Esophagus muscularis mucosa (tissue), 4 donors: ENCODE results near the gene USH1G. TPM values are rescaled to one million over a fixed set of nuclear protein-coding genes. Genes with fewer than 3 reads are reported as not detected.

ENCODE experiments used
- DNase-seq: peaks from one replicate; pipeline ENCODE4 v3.0.0-alpha.2; 2017; ENCODE audit errors: extremely low spot score
- H3K27ac ChIP-seq, 4 donors: fragments of 200-600 bp; sonication (generic); replicated peaks in 1 of 4; 1 replicate in 3 of 4; 2 replicates in 1 of 4; pipeline ENCODE4 v1.5.1; 2016 to 2019; ENCODE audit warnings: mild to moderate bottlenecking in 1 of 4
- H3K27me3 ChIP-seq, 4 donors: fragments of 200-600 bp; sonication (generic); one replicate each; pipeline versions ENCODE4 v1.5.1 to v1.6.0; 2016 to 2019
- H3K36me3 ChIP-seq, 4 donors: fragments of 200-600 bp; sonication (generic); one replicate each; pipeline ENCODE4 v1.5.1; 2016 to 2019
- H3K4me1 ChIP-seq, 4 donors: fragments of 200-600 bp; sonication (generic); one replicate each; pipeline ENCODE4 v1.5.1; 2016 to 2019
- H3K4me3 ChIP-seq, 4 donors: fragments of 200-600 bp; sonication (generic); 1 replicate in 2 of 4; 2 replicates in 2 of 4; pipeline ENCODE4 v1.5.1; 2016 to 2019; ENCODE audit warnings: mild to moderate bottlenecking in 4 of 4, moderate library complexity in 1 of 4
- H3K9me3 ChIP-seq, 4 donors: fragments of 200-600 bp; sonication (generic); 1 replicate in 3 of 4; 2 replicates in 1 of 4; pipeline ENCODE4 v1.5.1; 2016 to 2019
- CTCF ChIP-seq, 3 experiments: fragments of 200-600 bp in 2 of 3; fragments of 450-650 bp in 1 of 3; sonication (generic) in 2 of 3; IDR thresholded peaks; one replicate each; pipeline ENCODE4 v1.5.1; 2017 to 2019; ENCODE audit warnings: antibody characterized with exemption in 3 of 3, mild to moderate bottlenecking in 2 of 3, moderate library complexity in 1 of 3
- EP300 ChIP-seq: sonication (generic); formaldehyde crosslinking; IDR thresholded peaks from one replicate; pipeline ENCODE4 v1.6.1; 2017; ENCODE audit warnings: antibody characterized with exemption
- POLR2A ChIP-seq: fragments of 450-650 bp; IDR thresholded peaks from one replicate; pipeline ENCODE4 v1.6.1; 2017; ENCODE audit warnings: antibody characterized with exemption, moderate library complexity, mild to moderate bottlenecking, low read depth
- POLR2AphosphoS5 ChIP-seq, 2 donors: sonication (generic); formaldehyde crosslinking; IDR thresholded peaks; one replicate each; pipeline ENCODE4 v1.6.1; 2017; ENCODE audit warnings: antibody characterized with exemption in 2 of 2
- WGBS: methylation state at CpG from one replicate; pipeline ENCODE4 v1.1.5; 2018; 5-methylcytosine and 5-hydroxymethylcytosine counted together
- intact Hi-C: fragments of 100-400 bp; cut with DNase I; formaldehyde crosslinking; loops from one replicate; pipeline ENCODE4 v1.15.1; 2023
- total RNA-seq, 4 donors: library from RNA; depleted of rRNA; stranded (reverse); fragments of >200 nt; gene quantifications; one replicate each; pipeline versions ENCODE4 v1.1.0 to v1.2.1, GENCODE V29; 2016

The USH1G gene
- total RNA-seq, 4 donors from 2014 or later = 0.39 TPM; not detected in 3

- DNase-seq = no peak
- Histone ChIP-seq H3K4me3 (no peak overlapping the region), H3K27ac (no peak overlapping the region), H3K36me3 (peaks cover 0 to 25% (median 19%) of the 10 kb centered on the region in 4 donors), H3K9me3 (no peaks in the 10 kb centered on the region), H3K4me1 (no peaks in the 10 kb centered on the region), H3K27me3 (peaks cover 0 to 41% (median 0%) of the 10 kb centered on the region in 4 donors)
- intact Hi-C loops = loop anchor here (10.0 kb wide), 1 partner anchor 159 kb away; no protein-coding TSS in a partner anchor
- WGBS = 92% methylated on average over 7 of the region's 15 CpGs
- TF ChIP-seq POLR2AphosphoS5 (IDR thresholded peaks at IDR 0.05) (no peak), EP300 (no peak), CTCF (IDR thresholded peaks at IDR 0.05) (no peak), POLR2A (no peak)
Observed at GRCh38 chr17:74954115-74954514, 31.1 kb upstream of the USH1G start.

GRCh38 chr17:74953134-74953687, 30.2 kb upstream of the USH1G start:
- WGBS = 87% methylated on average over 3 of the region's 11 CpGs
- Histone ChIP-seq H3K4me3 (no peak overlapping the region), H3K4me1 (no peaks in the 10 kb centered on the region), H3K27me3 (peaks cover 0 to 39% (median 0%) of the 10 kb centered on the region in 4 donors), H3K9me3 (no peaks in the 10 kb centered on the region), H3K27ac (no peak overlapping the region), H3K36me3 (peaks cover 0 to 25% (median 19%) of the 10 kb centered on the region in 4 donors)
- TF ChIP-seq POLR2AphosphoS5 (IDR thresholded peaks at IDR 0.05) (no peak), EP300 (no peak), CTCF (IDR thresholded peaks at IDR 0.05) (no peak), POLR2A (no peak)
- intact Hi-C loops = loop anchor here (10.0 kb wide), 1 partner anchor 158 kb away; no protein-coding TSS in a partner anchor
- DNase-seq = no peak

- Histone ChIP-seq H3K4me1 (no peaks in the 10 kb centered on the region), H3K9me3 (no peaks in the 10 kb centered on the region), H3K4me3 (no peak overlapping the region), H3K27me3 (peaks cover 0 to 43% (median 0%) of the 10 kb centered on the region in 4 donors), H3K36me3 (peaks cover 0 to 25% (median 19%) of the 10 kb centered on the region in 4 donors), H3K27ac (no peak overlapping the region)
- no peak for DNase-seq
- intact Hi-C loops = loop anchor here (10.0 kb wide), 1 partner anchor 158 kb away; no protein-coding TSS in a partner anchor
- WGBS = 67% methylated on average over 22 of the region's 24 CpGs
- TF ChIP-seq EP300 (no peak), CTCF (IDR thresholded peaks at IDR 0.05) (no peak), POLR2AphosphoS5 (IDR thresholded peaks at IDR 0.05) (no peak), POLR2A (no peak)
Observed at GRCh38 chr17:74952431-74953133, 29.5 kb upstream of the USH1G start.

- intact Hi-C loops = loop anchor here (10.0 kb wide), 1 partner anchor 157 kb away; no protein-coding TSS in a partner anchor
- WGBS = 72% methylated on average over 17 of the region's 32 CpGs
- peaks cover 0 to 50% (median 1%) of the 10 kb centered on the region in 4 donors for H3K27me3 ChIP-seq
Observed at GRCh38 chr17:74951680-74952421, 28.8 kb upstream of the USH1G start.

More at GRCh38 chr17:74951680-74952421, 28.8 kb upstream of the USH1G start:
- H3K36me3 ChIP-seq = peaks cover 0 to 25% (median 19%) of the 10 kb centered on the region in 4 donors
- H3K4me3 ChIP-seq = no peak overlapping the region
- TF ChIP-seq POLR2A (no peak), EP300 (no peak), POLR2AphosphoS5 (IDR thresholded peaks at IDR 0.05) (no peak), CTCF (IDR thresholded peaks at IDR 0.05) (no peak)
- H3K9me3 ChIP-seq = no peaks in the 10 kb centered on the region
- H3K4me1 ChIP-seq = no peaks in the 10 kb centered on the region
- no peak for DNase-seq
- H3K27ac ChIP-seq = no peak overlapping the region
